HG03558 (cell line): ENCODE data around the gene DHPS.

Source experiments
- ATAC-seq: cut with Tn5 transposase; IDR thresholded peaks from one replicate; pipeline ENCODE4 v1.9.1; 2021; ENCODE audit warnings: moderate number of reproducible peaks; ENCODE audit not compliant: unreplicated experiment; ENCODE audit errors: extremely low read depth

DHPS gene

DNA sequence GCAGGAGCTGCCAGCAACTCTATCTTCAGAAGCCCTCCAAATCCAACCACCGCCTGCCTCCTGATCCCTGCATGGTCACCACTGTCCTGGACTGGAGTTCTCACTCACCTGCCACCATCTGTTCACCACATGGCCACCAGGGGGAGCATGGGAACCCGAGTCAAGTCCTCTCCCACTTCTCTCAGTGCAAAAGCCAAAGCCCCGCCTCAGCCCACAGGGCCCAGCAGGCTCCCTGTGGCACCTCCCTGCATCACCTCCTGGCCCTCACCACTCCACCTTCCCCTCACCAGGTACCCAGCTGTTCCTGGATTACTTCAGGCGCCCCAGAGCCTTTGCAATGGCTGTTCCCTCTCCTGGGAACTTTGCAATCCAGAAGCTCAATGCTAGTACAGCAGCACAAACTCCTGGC is 5.3 kb downstream of the DHPS start:
- no peak for ATAC-seq

DNA sequence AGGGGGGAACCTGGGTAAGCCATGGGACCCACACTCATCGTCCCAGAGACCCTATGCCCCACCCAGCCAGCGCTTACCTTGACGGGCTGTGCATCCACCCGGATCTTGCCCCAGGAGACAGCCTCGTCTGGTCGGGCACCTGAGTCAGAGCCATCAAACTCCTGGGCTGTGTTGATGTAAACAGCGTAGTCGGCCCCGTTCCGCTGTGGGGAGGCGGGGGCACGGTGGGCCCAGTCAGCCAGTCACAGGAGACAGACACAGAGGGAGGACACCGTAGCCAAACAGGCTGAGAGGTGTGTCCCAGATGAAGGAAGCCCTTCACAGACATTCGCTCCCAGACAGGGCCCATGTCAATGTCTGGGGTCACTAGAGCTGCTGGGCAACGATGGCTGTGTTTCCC is 5.7 kb downstream of the DHPS start:
- ATAC-seq: no peak

DNA sequence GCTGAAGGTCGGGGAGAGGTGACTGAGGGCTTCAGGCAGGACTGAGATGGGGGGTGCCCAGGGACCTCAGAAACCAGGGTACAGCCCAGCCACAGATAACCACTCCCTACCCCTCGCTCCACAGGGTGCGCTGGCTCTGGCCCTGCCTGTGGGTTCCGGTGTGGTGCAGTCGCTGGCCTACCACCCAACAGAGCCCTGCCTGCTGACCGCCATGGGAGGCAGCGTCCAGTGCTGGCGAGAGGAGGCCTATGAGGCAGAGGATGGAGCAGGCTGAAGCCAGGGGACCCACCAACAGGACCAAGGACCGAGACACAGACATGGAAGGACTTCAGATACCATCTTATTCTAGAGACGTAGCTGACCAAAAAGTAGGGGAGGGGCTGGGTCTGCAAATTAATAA is 6.3 kb downstream of the DHPS start:
- no peak for ATAC-seq

DNA sequence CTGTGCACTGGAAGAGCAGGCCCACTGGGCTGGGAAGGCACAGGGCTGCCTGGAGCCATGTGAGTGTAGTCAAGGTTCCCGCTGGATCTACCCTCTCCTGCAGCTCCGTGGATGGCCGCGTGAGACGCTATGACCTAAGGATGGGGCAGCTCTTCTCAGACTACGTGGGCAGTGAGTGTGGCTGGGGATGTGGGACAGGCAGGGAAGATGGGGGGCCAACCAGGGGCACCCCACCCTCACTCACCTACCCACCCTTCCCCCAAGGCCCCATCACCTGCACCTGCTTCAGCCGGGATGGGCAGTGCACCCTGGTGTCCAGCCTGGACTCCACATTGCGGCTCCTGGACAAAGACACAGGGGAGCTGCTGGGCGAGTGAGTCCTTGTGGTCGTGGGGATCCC is 8.9 kb downstream of the DHPS start:
- no peak for ATAC-seq

DNA sequence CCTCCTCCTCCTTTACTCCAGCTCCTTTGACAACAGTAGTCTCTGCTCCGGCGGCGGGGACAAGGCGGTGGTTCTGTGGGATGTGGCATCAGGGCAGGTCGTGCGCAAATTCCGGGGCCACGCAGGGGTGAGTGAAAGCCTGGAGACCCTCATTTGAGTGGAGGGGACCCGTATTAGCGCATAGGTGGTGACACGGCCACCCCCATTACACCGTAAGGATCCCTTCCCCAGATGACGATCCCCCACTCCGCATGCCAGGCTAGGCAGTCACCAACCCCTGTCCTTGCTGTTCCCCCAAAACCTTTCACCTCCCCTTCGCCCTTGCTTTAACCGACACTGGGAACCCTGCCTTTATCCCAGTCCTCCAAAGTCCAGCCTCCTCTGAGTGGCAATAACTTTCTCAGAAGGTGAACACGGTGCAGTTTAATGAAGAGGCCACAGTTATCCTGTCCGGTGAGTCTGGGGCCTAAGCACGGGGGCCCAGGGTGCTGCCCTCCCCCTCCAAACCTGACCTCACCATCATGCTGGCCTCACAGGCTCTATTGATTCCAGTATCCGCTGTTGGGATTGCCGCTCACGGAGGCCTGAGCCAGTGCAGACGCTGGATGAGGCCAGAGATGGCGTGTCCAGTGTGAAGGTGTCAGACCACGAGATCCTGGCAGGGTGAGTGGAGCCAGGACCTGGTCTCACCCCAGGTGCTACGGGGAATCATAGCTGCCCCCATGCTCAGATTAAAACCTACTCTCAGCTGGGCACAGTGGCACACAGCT is 11.3 kb downstream of the DHPS start:
- no peak for ATAC-seq

DNA sequence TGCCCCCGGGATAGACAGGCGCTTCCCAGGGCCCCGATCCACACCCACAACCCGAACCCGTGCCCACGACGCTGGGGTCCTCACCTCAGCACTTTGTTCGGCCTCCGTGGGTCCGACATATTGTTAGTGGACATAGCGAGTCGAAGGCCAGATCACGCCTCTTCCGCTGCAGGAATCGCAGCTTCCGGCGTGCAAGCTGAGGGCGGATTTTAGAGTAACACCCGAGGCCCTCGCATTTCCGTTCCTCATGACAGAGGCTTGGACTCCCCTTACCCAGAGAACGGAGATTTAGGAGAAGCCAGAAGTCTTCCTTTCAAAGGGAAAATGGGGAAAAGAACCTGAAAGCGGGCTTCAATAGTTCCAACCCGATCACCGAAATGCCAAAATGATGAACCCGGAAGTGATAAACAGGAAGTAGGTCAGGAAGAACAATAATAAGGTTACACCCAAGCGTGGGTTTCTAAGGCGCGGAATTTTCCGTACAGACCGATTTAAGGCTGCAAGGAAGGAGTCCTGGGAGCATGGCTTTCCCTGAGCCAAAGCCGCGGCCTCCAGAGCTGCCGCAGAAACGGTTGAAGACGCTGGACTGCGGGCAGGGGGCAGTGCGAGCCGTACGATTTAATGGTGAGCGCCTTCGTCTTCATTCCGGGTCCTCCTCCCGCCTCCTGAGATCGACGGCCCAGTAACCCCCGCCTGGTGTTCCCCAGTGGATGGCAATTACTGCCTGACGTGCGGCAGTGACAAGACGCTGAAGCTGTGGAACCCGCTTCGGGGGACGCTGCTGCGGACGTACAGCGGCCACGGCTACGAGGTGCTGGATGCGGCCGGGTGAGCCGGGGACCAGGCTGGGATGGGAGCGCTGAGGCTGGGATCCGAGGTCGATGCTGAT is 12.2 kb downstream of the DHPS start:
- ATAC-seq: no peak

DNA sequence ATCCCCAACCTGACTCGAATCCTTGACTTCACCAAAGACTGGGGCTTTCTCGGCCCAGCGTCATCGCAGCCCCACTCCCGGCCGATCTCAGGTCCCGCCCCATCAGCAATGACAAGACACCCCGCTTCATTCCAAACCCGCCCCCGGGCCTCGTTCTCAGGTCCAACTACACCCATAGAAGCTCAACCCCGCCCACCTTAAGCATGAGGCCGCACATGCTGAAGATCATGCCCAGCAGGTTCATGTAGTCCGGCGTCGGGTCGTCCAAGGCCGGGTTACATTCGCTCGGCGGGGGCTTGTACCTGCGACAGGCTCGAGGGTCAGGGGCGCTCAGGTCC is 12.8 kb downstream of the DHPS start:
- no peak for ATAC-seq

DNA sequence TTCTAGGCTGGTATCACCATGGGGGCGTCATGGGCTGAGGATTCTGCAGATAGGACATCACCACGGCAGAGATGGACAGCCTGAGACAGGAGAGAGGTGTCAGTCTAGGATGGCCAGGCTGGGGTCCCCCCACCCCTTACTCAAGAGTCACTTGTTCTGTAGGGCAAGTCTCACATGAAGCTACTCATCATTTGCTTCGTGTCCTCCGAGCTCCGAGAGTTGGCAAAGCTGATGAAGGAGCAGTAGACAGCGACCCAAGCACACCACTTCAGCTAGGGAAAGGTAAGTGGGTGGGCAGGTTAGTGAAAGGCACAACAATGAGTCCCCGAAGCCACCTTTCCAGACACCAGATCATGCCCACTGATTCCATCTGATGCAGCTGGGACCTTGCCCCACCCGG is 13.3 kb downstream of the DHPS start:
- ATAC-seq: no peak

DNA sequence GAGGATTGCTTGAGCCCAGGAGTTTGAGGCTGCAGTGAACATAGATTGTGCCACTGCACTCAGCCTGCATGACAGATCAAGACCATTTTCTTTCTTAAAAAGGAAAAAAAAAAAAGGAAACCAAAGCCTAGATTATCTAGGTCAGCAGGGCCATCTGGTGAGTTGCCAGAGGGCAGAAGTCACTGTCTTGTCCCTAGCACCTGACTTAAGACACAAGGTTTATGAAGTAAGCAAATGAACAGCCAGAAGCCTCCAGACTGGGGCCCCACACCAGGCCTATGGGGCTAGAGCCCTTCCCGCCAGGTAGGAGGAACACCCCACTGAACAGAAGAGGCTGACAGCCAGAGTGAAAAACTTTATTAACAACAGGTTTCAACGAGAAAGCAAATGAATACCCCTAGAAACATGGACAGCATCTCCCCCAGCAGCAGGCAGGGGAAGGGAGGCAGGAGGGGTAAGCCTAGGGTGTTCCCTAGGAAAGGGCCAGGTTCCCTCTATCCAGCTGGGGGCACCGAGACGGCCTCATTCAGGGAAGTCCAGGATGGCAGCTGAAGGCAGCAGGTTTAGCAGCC is 13.9 kb downstream of the DHPS start:
- ATAC-seq: no peak

DNA sequence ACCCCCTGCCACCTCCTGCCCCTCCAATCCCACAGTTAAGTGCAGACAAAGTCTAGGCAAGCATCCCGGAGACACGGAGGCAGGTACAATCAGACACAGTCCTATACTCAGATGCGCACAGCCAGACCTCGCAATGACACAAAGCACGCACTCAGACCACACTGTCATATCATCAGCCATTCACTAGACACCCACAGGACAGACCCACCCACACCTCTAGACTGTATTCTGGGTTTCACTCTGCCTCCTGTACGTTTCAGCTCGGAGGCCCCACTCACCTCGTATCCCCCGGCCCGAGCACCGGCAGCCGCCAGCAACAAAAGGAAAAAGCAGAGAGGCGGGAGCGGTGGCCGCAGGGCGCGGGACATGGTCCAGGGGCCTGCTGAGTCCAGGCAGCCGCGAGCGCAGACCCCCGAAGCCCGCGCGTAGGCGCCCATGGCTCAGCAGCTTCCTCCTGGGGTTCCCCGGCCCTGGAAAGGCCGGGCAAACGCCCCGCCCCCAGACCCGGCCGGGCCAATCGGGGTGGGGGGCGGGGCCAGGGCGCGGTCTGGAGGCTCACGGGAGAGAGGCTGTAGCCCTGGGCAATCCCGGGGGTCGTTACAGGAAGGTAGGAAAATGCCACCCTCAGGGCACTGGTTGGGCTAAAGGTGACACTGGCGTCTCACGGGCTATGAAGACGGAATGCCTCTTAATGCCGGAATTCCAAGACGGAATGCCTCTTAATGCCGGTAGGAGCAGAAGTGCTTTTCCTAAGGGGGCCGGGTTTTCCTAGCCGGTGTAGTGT is 15.2 kb downstream of the DHPS start, which contains the start of the genes MAN2B1 and WDR83:
TSS of gene MAN2B1 (minus strand) at position 478 of the 784 bp plus-strand sequence. CDS start at position 437, 41 bp downstream.
TSS of gene WDR83 (plus strand) at position 543 of the 784 bp plus-strand sequence. CDS start 2,984 bp downstream, outside the sequence.
- no peak for ATAC-seq

DNA sequence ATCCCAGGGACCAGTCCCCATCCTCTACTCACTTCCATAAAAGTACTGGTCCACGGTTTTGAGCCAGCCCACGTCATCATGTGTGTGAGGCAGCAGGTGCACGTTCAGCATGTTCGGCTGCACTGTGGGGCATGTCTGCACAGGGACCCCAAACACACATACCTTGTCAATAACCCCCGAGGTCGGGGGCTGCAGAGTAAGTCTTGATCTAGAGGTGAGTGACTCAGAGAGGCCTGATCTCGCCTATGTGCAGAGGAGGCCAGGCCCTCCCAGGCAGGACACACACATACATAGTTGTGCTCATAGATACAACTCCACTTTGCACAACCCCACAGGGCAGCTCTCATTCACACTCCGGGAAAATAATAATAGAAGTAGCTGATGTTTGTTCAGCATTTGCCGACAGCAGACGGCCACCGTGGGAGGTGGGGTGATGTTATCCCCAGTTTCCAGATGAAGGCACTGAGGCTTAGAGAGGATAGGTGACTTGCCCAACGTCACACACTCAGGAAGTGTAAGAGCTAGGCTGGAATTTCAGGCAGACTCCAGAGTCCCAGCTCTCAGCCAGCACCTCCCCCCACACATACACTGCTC is 15.9 kb downstream of the DHPS start:
- ATAC-seq: no peak

DNA sequence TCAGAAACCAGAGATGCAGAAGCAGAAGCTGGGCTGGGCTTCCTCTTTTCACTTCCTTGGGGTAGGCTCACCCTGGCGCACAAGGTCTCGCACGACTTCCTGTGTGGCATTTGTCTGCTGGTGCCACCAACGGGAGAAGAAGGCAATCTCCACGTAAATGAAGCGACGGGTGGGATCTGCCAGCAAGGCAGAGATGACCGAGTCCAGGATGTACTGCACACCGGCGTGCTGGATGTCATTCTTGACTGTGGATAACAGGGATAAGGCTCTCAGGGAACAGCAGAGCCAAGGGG is 16.5 kb downstream of the DHPS start:
- no peak for ATAC-seq

DNA sequence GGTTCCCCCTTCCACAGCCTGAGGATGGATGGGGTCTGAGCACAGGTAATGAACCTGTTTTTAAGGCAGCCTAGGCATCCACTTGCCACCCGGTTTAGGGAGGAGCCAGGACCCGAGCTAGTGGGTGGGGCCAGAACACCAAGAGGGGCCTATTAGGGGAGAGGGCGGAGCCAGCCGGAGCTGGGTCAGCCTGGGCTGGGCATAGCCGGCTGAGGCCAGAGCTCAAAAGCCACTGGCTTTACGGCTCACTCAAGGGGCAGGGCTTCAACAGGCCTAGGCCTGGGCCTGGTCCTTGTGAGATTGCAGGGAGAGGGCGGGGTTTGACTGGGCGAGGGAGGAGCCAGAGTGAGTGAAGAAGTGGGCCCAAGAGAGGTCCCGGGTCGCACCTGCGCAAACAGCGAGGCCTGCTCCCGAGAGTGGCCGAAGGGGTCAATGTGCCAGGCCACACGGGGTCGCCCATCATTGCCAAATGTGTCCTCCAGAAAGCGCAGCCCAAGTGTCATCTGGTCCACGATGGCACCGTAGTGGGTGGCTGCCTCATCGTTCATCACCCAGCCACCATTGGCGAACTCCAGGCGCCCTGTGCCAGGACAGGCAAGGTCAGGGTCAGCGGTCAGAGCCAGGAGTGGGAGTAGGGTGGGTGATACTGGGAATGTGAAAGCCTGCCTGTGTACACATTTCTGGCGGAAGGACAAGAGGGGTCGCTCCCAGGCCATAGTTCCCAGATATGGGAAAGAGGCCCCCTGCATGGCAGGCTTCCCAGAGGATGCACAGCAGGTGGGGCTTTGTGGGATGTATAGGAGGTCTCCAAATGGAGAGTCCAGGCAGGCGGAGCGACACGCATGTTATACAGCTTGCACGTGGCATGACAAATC is 17.0 kb downstream of the DHPS start:
- no peak for ATAC-seq

DNA sequence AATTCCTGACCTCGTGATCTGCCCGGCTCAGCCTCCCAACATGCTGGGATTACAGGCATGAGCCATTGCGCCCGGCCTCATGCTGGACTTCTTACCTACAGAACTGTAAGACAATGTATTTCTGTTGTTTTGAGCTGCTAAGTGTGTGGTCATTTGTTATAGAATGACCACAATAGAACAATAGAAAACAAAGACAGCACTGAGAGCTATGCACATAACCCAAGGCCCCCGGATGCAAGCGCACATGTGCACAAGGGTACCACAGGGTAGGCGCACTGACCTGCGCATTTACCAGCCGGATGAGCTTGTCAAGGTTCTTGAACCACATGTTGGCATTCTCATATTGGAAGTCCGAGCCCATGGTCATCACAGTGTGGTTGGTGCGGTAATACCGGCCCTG is 20.7 kb downstream of the DHPS start:
- ATAC-seq: no peak

DNA sequence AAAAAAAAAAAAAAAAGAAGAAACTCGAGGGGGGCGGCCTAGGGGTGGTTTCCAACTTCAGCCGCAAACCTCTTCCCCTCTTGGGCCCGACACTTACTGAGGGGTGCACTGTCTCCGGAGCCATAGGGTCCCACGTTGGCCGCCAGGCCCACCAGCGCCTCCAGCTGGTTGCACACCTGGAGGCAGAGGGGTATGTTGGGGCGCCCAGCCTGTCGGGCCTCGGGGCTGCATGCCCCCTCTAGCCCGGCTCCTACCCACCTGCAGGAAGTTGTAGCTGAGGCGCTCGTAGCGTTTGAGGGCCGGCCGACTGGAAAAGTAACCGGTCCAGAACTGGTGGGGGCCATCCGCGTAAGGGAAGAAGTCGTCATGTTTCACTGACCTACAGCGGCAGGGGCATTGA is 23.7 kb downstream of the DHPS start:
- ATAC-seq: no peak

DNA sequence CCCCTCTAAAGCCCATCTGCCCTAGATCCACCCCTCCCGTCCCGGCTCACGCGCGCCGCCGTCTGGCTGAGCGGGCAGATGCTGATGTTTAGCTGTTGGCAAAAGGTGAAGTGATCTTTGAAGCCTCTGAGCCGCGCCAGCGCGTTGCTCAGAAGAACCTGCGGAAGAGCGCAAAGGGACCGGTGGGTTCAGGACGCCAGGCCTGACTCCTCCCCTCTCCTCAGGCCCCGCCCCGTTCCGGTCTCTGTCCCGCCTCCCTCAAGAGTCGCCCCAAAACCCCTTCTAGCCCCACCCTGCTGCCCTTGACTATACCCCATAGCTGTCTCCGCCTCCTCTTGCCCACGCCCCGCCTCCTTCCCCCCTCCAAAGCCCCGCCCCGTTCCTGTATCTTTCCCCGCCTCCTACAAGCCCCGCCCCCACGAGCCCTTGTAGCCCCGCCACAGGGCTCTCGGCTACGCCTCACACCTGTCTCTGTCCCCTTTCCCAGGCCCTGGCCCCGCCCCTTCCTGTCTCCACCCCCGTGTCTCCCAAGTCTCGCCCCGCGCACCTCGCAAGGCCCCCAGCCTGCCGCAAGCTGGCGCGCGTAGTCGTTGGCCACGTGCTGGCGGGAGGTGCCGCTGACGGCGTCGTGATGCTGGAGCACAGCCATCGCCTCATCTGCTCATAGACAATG is 24.6 kb downstream of the DHPS start:
- ATAC-seq: no peak

DNA sequence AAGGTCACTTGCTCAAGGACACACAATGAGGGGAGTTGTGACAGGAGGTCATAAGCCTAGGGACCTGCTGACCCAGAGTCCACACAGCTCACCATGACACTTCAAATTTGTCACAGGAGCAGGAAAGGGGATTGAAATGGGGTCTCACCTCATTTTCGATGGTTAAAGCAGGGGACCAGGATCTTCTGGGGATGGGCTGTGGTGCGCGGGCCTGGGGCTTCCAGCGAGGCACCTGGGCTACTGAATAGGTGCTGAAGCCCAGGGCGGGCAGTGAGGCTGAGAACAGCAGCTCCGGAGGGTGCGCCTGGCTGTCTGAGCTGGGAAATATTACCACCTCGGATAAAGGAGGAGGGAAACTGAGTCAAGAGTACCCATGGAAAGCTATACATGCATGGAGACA is 26.1 kb downstream of the DHPS start:
- ATAC-seq: no peak

DNA sequence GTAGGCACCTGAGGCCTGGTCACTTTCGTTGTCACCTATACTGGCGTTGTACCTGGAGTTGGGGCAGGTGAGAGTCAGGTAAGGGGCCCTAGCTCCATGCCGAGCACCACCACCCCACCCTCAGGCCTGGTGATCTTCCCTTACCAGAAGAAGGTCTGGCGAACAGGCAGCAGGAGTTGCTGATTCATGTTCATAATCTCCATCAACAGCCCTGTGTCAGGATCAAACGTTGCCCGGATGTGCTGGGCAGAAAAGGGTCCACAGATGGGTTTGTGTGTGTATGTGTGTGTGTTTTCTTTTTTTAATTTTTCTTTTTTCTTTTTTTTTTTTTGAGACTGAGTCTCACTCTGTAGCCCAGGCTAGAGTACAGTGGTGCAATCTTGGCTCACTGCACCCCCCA is 29.5 kb downstream of the DHPS start:
- ATAC-seq: no peak

DNA sequence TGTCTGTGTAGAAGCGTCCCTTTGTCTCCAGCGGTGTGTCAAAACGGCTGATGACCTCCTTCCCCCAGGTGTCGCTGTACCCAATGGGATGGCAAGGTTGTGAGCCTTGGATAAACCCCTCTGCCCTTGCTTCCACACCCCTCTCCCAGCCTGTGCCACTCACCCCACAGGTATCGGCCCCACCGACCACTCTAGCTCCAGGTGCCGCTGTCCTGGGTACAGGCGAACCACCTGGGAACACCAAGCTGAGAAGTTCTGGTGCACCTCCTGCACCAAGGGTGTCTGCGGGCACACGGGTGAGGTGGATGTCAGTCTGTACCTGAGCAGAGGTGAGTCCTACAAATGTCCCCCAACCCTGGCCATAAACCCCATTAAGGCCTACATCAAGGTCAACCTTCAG is 31.7 kb downstream of the DHPS start:
- no peak for ATAC-seq
